ENCODE data around the gene ANKFN1.

DNA sequence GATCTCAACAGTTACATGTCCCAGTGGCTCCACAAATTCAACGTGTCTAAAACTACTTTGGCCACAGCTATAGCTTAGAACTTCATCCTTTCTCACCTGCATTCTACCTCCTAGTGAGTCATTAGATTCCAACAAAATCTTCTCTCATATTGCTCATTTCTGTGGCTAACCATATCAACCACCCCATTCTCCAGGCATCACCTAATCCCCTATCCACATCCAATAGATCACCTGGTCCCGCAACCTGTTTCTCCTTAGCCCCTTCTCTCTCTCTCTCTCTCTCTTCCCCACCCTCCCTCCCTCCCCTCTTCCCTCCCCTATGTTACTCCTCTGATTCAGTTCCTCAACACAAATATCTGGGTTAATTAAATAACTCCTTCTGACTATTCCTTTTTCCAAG is 64.6 kb downstream of the ANKFN1 start:
- TF ChIP-seq POLR2A (IDR thresholded peaks at IDR 0.05) (no peak), POLR2AphosphoS5 (IDR thresholded peaks at IDR 0.05) (no peak)
- TF ChIP-seq, protein P1, sequence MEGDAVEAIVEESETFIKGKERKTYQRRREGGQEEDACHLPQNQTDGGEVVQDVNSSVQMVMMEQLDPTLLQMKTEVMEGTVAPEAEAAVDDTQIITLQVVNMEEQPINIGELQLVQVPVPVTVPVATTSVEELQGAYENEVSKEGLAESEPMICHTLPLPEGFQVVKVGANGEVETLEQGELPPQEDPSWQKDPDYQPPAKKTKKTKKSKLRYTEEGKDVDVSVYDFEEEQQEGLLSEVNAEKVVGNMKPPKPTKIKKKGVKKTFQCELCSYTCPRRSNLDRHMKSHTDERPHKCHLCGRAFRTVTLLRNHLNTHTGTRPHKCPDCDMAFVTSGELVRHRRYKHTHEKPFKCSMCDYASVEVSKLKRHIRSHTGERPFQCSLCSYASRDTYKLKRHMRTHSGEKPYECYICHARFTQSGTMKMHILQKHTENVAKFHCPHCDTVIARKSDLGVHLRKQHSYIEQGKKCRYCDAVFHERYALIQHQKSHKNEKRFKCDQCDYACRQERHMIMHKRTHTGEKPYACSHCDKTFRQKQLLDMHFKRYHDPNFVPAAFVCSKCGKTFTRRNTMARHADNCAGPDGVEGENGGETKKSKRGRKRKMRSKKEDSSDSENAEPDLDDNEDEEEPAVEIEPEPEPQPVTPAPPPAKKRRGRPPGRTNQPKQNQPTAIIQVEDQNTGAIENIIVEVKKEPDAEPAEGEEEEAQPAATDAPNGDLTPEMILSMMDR (IDR thresholded peaks at IDR 0.05) = no peak
